ENCODE results near the gene NPLOC4. TPM values are rescaled to one million over a fixed set of nuclear protein-coding genes. Genes with fewer than 3 reads are reported as not detected.

Gene NPLOC4
- total RNA-seq, 6 donors from 2014 or later: 59.9 to 373 (median 87.4) TPM

GRCh38 chr17:81524039-81524864 is 112.7 kb downstream of the NPLOC4 start:
- Histone ChIP-seq H3K27ac (no peak overlapping the region), H3K36me3 (no peaks in the 10 kb centered on the region), H3K4me1 (peaks cover 11 to 28% (median 17%) of the 10 kb centered on the region in 4 donors), H3K27me3 (peaks cover 0 to 10% (median 4%) of the 10 kb centered on the region in 4 donors), H3K4me3 (no peak overlapping the region), H3K9me3 (no peaks in the 10 kb centered on the region)
- DNase-seq (peak in 1 of 2 donors; percentile 56), ATAC-seq (ENCODE audit: low FRiP score in 2 of 2) (no peak)
- WGBS, 2 donors: 67 to 83% methylated on average over 2 to 15 of the region's 18 CpGs
- TF ChIP-seq, protein P1, sequence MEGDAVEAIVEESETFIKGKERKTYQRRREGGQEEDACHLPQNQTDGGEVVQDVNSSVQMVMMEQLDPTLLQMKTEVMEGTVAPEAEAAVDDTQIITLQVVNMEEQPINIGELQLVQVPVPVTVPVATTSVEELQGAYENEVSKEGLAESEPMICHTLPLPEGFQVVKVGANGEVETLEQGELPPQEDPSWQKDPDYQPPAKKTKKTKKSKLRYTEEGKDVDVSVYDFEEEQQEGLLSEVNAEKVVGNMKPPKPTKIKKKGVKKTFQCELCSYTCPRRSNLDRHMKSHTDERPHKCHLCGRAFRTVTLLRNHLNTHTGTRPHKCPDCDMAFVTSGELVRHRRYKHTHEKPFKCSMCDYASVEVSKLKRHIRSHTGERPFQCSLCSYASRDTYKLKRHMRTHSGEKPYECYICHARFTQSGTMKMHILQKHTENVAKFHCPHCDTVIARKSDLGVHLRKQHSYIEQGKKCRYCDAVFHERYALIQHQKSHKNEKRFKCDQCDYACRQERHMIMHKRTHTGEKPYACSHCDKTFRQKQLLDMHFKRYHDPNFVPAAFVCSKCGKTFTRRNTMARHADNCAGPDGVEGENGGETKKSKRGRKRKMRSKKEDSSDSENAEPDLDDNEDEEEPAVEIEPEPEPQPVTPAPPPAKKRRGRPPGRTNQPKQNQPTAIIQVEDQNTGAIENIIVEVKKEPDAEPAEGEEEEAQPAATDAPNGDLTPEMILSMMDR (IDR thresholded peaks at IDR 0.05): no peak
- TF ChIP-seq POLR2A (IDR thresholded peaks at IDR 0.05): no peak
- TF ChIP-seq EP300 (IDR thresholded peaks at IDR 0.05): no peak
- no peak for TF ChIP-seq POLR2AphosphoS5 (IDR thresholded peaks at IDR 0.05)

DNA sequence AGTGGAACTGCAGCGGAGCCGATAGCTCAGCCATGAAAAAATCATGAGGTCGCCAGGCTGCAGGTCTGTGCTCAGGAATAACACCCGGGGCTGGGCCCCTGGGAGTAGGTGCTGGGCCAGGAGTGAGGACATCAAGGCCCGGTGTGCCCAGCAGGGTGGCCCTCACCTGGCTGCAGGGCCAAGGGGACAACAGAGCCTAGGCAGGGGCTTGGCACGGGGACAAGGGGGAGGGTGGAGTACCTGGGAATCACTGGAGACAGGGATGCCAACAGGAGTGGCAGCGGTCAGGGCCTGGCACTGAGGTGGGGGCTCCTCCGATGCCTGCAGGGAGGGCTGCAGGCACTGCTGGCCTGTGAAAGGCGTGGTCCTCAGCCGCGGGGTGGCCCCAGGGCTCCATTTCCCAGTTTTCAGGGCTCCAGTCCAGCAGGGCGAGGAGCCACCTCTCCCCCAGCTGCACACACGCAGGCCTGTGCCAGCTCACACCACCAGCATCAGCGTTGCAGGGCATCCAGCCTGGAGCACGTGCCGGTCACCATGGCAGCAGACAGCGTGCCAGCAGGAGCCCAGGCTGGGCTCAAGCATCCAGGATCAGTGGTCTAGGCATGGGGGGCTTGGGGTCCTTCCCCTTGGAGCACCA is 113.4 kb downstream of the NPLOC4 start:
- Histone ChIP-seq H3K4me3 (no peak overlapping the region), H3K4me1 (peaks cover 17 to 35% (median 24%) of the 10 kb centered on the region in 4 donors), H3K27me3 (peaks cover 0 to 10% (median 4%) of the 10 kb centered on the region in 4 donors), H3K9me3 (no peaks in the 10 kb centered on the region), H3K27ac (no peak overlapping the region), H3K36me3 (no peaks in the 10 kb centered on the region)
- TF ChIP-seq POLR2A (IDR thresholded peaks at IDR 0.05) (no peak), POLR2AphosphoS5 (IDR thresholded peaks at IDR 0.05) (no peak), EP300 (IDR thresholded peaks at IDR 0.05) (no peak)
- TF ChIP-seq, protein P1 (IDR thresholded peaks at IDR 0.05): no peak
- DNase-seq: peak in 1 of 2 donors; percentile 68
- 38% methylated on average over 12 of the region's 17 CpGs; no CpG with 5 or more reads in 1 of the 2 donors for WGBS, 2 donors
- ATAC-seq (ENCODE audit: low FRiP score in 2 of 2): no peak

- DNase-seq (peak in 1 of 2 donors; percentile 55), ATAC-seq (ENCODE audit: low FRiP score in 2 of 2) (no peak)
- Histone ChIP-seq H3K27ac (no peak overlapping the region), H3K27me3 (peaks cover 0 to 10% (median 4%) of the 10 kb centered on the region in 4 donors), H3K4me3 (no peak overlapping the region), H3K9me3 (no peaks in the 10 kb centered on the region), H3K36me3 (no peaks in the 10 kb centered on the region), H3K4me1 (peaks cover 21 to 36% (median 27%) of the 10 kb centered on the region in 4 donors)
- TF ChIP-seq POLR2A (IDR thresholded peaks at IDR 0.05) (no peak), EP300 (IDR thresholded peaks at IDR 0.05) (no peak), POLR2AphosphoS5 (IDR thresholded peaks at IDR 0.05) (no peak)
- TF ChIP-seq, protein P1 (IDR thresholded peaks at IDR 0.05): no peak
- 70 to 79% methylated on average over 23 to 26 of the region's 26 CpGs for WGBS, 2 donors
Measured at GRCh38 chr17:81522491-81523401, 114.2 kb downstream of the NPLOC4 start.

DNA sequence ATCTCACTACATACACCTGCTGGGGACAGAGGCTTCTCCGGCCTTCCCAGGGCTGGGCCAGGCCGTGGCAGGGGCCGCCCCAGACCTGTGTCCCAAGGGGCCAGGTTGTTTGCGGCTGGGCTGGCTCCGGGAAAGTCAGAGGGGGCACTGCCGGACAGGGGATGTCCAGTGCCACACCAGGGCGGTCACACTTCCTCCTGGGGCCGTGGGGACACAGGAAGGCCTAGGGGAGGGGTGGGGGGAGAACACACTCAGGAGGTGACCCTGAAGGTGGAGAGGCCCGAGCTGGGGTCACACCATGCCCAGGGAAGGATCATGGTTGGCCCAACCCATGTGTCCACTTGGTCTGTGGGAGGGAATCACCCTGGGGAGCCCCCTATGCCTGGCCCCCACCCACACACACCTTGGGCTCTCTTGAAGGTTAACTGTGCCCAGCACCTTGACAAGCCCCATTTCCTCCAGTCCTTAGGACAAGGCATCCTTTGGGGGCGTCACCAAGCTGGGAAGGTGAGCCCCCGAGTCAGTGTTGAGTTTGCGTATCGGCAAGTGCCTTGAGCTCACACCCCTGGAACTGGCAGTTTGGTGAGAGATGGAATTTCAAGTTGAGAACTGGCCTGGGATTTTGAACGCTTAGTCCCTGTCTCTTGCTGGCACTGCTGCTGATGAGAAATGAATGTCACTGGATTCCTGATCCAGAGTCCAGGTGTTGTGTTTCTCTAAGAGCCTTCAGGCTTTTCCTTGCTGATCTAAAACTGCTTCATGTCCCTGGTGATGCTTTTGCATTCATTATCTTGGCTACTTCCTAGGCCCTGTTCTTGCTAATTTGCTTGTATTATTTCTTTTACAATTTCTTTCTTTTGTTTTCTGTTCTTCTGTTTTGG is 116.7 kb downstream of the NPLOC4 start:
- Histone ChIP-seq H3K9me3 (no peaks in the 10 kb centered on the region), H3K27ac (peak overlapping the region; percentile 21 to 100 (median 48)), H3K4me1 (peaks cover 39 to 57% (median 46%) of the 10 kb centered on the region in 4 donors), H3K27me3 (peaks cover 0 to 10% (median 4%) of the 10 kb centered on the region in 4 donors), H3K36me3 (no peaks in the 10 kb centered on the region), H3K4me3 (peak overlapping the region in 3 of 4 donors; percentile 51 to 66 (median 65))
- 72 to 78% methylated on average over 12 to 13 of the region's 14 CpGs for WGBS, 2 donors
- no peak for TF ChIP-seq EP300 (IDR thresholded peaks at IDR 0.05)
- ATAC-seq (ENCODE audit: low FRiP score in 2 of 2): no peak
- peak in 1 of 2 donors; percentile 70 for DNase-seq
